Raji (cell line): Measurements from ENCODE around the gene ZNF135.

ENCODE experiments used
- POLR2A ChIP-seq: IDR thresholded peaks from 2 replicates; pipeline ENCODE4 v1.6.1; 2011; ENCODE audit warnings: low read depth, low read length, control low read depth; ENCODE audit not compliant: insufficient read depth

The ZNF135 gene

GRCh38 chr19:58067240-58067912 lies 8.3 kb downstream of the ZNF135 start:
- no peak for TF ChIP-seq POLR2A

GRCh38 chr19:58079792-58080191 lies 20.7 kb downstream of the ZNF135 start:
- TF ChIP-seq POLR2A, result no peak

GRCh38 chr19:58083021-58083420 lies 23.9 kb downstream of the ZNF135 start:
- no peak for TF ChIP-seq POLR2A

GRCh38 chr19:58084596-58085347 lies 25.7 kb downstream of the ZNF135 start:
- no peak for TF ChIP-seq POLR2A

GRCh38 chr19:58085348-58085875 lies 26.3 kb downstream of the ZNF135 start:
- no peak for TF ChIP-seq POLR2A

GRCh38 chr19:58086825-58087710 lies 28.0 kb downstream of the ZNF135 start:
- TF ChIP-seq POLR2A, result no peak

- no peak for TF ChIP-seq POLR2A
Observed at GRCh38 chr19:58088521-58089052, 29.5 kb downstream of the ZNF135 start.

GRCh38 chr19:58089846-58090245 lies 30.8 kb downstream of the ZNF135 start:
- TF ChIP-seq POLR2A, result no peak

- no peak for TF ChIP-seq POLR2A
Observed at GRCh38 chr19:58091251-58091995, 32.3 kb downstream of the ZNF135 start.

GRCh38 chr19:58093071-58093470 lies 34.0 kb downstream of the ZNF135 start:
- TF ChIP-seq POLR2A, result no peak

GRCh38 chr19:58095328-58095727 lies 36.2 kb downstream of the ZNF135 start:
- TF ChIP-seq POLR2A, result no peak

GRCh38 chr19:58096884-58097283 lies 37.8 kb downstream of the ZNF135 start:
- no peak for TF ChIP-seq POLR2A

- no peak for TF ChIP-seq POLR2A
Observed at GRCh38 chr19:58097349-58097748, 38.3 kb downstream of the ZNF135 start.
